DOHH2 (cell line): ENCODE results near the gene KRT77.

Experiments
- H3F3A ChIP-seq: fragments of 200-600 bp; sonication (generic), shearing (Covaris generic); 2 replicates; pipeline ENCODE4 v1.6.0; 2016; ENCODE audit warnings: antibody characterized with exemption, mild to moderate bottlenecking; ENCODE audit not compliant: control insufficient read depth, insufficient read depth
- H3K27ac ChIP-seq: fragments of 200-600 bp; sonication (generic); 2 replicates; pipeline ENCODE4 v1.5.1; 2014; ENCODE audit warnings: low read depth, mild to moderate bottlenecking, low read length, moderate library complexity
- H3K27me3 ChIP-seq: fragments of 200-600 bp; sonication (generic); 2 replicates; pipeline ENCODE4 v1.6.1; 2014; ENCODE audit warnings: mild to moderate bottlenecking, low read length, mixed read lengths; ENCODE audit not compliant: control insufficient read depth
- H3K36me3 ChIP-seq: fragments of 200-600 bp; sonication (generic); 2 replicates; pipeline ENCODE4 v1.6.1; 2014; ENCODE audit warnings: mild to moderate bottlenecking, low read length, moderate library complexity, mixed read lengths; ENCODE audit not compliant: control insufficient read depth
- H3K4me1 ChIP-seq: fragments of 200-600 bp; sonication (generic); 2 replicates; pipeline ENCODE4 v1.6.1; 2014; ENCODE audit warnings: mild to moderate bottlenecking, low read length, mixed read lengths; ENCODE audit not compliant: control insufficient read depth
- H3K4me2 ChIP-seq: fragments of 200-600 bp; sonication (generic); 2 replicates; pipeline ENCODE4 v1.6.0; 2014; ENCODE audit warnings: mild to moderate bottlenecking, low read length, moderate library complexity
- H3K4me3 ChIP-seq: fragments of 200-600 bp; sonication (generic); 2 replicates; pipeline ENCODE4 v1.5.1; 2014; ENCODE audit warnings: mild to moderate bottlenecking, low read length, mixed read lengths
- H3K79me2 ChIP-seq: fragments of 200-600 bp; sonication (generic); 2 replicates; pipeline ENCODE4 v1.6.1; 2014; ENCODE audit warnings: mild to moderate bottlenecking, low read length, mixed read lengths; ENCODE audit not compliant: control insufficient read depth
- H3K9me2 ChIP-seq: fragments of 200-600 bp; sonication (generic); replicated peaks from 2 replicates; pipeline ENCODE4 v1.6.1; 2014; ENCODE audit warnings: mild to moderate bottlenecking, low read length, mixed read lengths; ENCODE audit not compliant: control insufficient read depth
- H3K9me3 ChIP-seq: fragments of 200-600 bp; sonication (generic); 2 replicates; pipeline ENCODE4 v1.6.1; 2014; ENCODE audit warnings: antibody characterized with exemption, low read length, mixed read lengths; ENCODE audit not compliant: control insufficient read depth, insufficient read depth
- H4K20me1 ChIP-seq: fragments of 200-600 bp; sonication (generic); 2 replicates; pipeline ENCODE4 v1.6.0; 2014; ENCODE audit warnings: low read depth, mild to moderate bottlenecking, antibody characterized with exemption, low read length, moderate library complexity; ENCODE audit not compliant: control insufficient read depth, insufficient read depth
- EZH2phosphoT487 ChIP-seq: fragments of 200-600 bp; sonication (generic); IDR thresholded peaks from 2 replicates; pipeline ENCODE4 v1.6.1; 2017; ENCODE audit warnings: borderline replicate concordance, mild to moderate bottlenecking, antibody characterized with exemption, low read length, moderate library complexity, mixed read lengths
- TF ChIP-seq, protein P1 (sequence below): fragments of 200-600 bp; sonication (generic); IDR thresholded peaks from one replicate; pipeline ENCODE4 v1.5.1; 2014; ENCODE audit warnings: antibody characterized with exemption, mild to moderate bottlenecking, low read depth, low read length; ENCODE audit not compliant: poor library complexity, severe bottlenecking

The KRT77 gene

DNA sequence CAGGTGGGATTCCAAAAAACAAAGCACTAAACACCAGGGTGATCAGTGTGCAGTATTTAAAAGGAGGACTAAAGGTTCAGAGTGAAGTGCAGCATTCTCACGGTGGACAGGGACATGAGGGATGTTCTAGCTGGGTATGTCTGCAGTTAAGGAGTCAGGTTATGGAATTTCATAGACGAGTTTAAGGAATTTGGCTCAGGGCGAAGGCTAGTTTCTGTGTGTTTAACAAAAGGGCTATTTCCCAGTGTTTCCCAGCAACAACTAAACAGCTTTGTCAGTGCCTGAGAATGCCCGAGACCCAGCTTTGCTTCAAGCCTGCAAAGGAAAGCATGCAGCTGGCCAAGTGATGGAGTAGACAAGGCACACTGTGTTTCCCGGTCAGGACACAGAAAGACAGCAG lies 30.1 kb downstream of the KRT77 start:
- H3K4me3 ChIP-seq: no peak overlapping the region
- no peak overlapping the region for H3K4me2 ChIP-seq
- no peaks in the 10 kb centered on the region for H4K20me1 ChIP-seq
- no peaks in the 10 kb centered on the region for H3K36me3 ChIP-seq
- TF ChIP-seq, protein P1, sequence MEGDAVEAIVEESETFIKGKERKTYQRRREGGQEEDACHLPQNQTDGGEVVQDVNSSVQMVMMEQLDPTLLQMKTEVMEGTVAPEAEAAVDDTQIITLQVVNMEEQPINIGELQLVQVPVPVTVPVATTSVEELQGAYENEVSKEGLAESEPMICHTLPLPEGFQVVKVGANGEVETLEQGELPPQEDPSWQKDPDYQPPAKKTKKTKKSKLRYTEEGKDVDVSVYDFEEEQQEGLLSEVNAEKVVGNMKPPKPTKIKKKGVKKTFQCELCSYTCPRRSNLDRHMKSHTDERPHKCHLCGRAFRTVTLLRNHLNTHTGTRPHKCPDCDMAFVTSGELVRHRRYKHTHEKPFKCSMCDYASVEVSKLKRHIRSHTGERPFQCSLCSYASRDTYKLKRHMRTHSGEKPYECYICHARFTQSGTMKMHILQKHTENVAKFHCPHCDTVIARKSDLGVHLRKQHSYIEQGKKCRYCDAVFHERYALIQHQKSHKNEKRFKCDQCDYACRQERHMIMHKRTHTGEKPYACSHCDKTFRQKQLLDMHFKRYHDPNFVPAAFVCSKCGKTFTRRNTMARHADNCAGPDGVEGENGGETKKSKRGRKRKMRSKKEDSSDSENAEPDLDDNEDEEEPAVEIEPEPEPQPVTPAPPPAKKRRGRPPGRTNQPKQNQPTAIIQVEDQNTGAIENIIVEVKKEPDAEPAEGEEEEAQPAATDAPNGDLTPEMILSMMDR: no peak
- no peak for TF ChIP-seq EZH2phosphoT487
- H3K27me3 ChIP-seq: peaks cover 2% of the 10 kb centered on the region; the same call in 1 of the 2 replicates
- no peak overlapping the region for H3K27ac ChIP-seq
- no peaks in the 10 kb centered on the region for H3K9me3 ChIP-seq
- no peaks in the 10 kb centered on the region for H3K9me2 ChIP-seq
- no peaks in the 10 kb centered on the region for H3K4me1 ChIP-seq
- H3F3A ChIP-seq: no peaks in the 10 kb centered on the region
- no peaks in the 10 kb centered on the region for H3K79me2 ChIP-seq

DNA sequence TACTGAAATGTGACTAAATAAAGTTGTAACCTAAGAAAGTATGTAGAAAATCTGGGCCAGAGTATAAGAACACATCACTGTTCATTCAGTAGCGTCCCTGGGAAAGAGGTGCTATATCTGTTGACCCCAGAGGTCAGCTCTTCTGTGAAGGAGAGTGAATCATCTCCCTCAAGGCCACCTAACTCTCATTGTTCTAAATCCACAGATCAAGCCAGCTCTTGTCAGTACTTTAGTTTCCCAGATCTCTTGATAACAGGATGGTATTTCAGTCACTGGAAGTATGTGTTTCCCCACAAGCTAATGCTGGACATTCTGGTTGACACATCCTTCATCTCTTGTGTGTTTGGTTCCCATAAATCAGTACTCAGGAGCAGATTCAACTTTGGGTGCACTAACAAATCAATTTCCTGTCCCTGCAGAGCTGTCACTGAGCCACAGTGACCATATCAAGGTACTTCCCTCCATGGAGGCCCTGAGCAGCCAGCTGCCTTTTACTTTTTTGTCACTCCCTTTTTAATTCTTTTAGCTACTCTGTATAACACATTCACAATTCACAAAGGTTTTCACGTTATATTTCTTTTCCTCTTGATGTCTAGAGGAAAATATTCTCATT lies 30.9 kb downstream of the KRT77 start:
- H3F3A ChIP-seq: no peaks in the 10 kb centered on the region
- H3K79me2 ChIP-seq: no peaks in the 10 kb centered on the region
- H3K9me3 ChIP-seq: no peaks in the 10 kb centered on the region
- TF ChIP-seq, protein P1: no peak
- no peak for TF ChIP-seq EZH2phosphoT487
- no peak overlapping the region for H3K4me2 ChIP-seq
- no peaks in the 10 kb centered on the region for H3K36me3 ChIP-seq
- no peak overlapping the region for H3K4me3 ChIP-seq
- H4K20me1 ChIP-seq: no peaks in the 10 kb centered on the region
- H3K4me1 ChIP-seq: no peaks in the 10 kb centered on the region
- peaks cover 2% of the 10 kb centered on the region; the same call in 1 of the 2 replicates for H3K27me3 ChIP-seq
- H3K9me2 ChIP-seq: no peaks in the 10 kb centered on the region
- H3K27ac ChIP-seq: no peak overlapping the region

DNA sequence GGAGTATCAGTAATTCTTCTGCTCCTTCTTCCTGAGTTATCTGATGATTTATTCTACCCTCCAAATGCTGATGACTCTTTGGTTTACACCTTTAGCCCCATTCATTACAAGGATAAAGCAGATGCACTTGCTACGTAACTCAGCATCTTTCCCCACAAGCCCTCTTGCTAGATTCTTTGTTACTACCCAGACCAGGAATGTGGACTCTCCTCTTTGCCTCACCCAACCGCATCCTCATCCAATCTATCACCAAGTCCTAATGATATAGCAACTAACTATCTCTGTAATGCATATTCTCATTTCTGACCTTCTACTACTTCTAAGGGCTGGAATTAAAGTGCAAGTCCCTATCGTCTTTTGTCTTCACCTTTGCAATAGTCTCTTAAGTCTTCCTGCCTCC lies 32.4 kb downstream of the KRT77 start:
- H3K9me2 ChIP-seq: no peaks in the 10 kb centered on the region
- H3F3A ChIP-seq: no peaks in the 10 kb centered on the region
- no peaks in the 10 kb centered on the region for H4K20me1 ChIP-seq
- no peak overlapping the region for H3K4me2 ChIP-seq
- TF ChIP-seq, protein P1: no peak
- no peak for TF ChIP-seq EZH2phosphoT487
- no peaks in the 10 kb centered on the region for H3K4me1 ChIP-seq
- H3K9me3 ChIP-seq: no peaks in the 10 kb centered on the region
- H3K27ac ChIP-seq: no peak overlapping the region
- H3K4me3 ChIP-seq: no peak overlapping the region
- no peaks in the 10 kb centered on the region for H3K36me3 ChIP-seq
- H3K27me3 ChIP-seq: peaks cover 2% of the 10 kb centered on the region; the same call in 1 of the 2 replicates
- no peaks in the 10 kb centered on the region for H3K79me2 ChIP-seq
